ENCODE measurements around the gene ZMYND10.

GRCh38 chr3:50388016-50388719, 42.6 kb upstream of the ZMYND10 start:
- TF ChIP-seq FOS (IDR thresholded peaks at IDR 0.05; ENCODE audit: extremely low read depth, insufficient read length) = no peak
- no peak for TF ChIP-seq ELF4 (CRISPR knock-in tag; IDR thresholded peaks at IDR 0.05)
- TF ChIP-seq ZNF146 (CRISPR knock-in tag; IDR thresholded peaks at IDR 0.05; ENCODE audit: unreplicated experiment) = no peak

Data from K562 (cell line).